ENCODE data around the gene EHMT1. TPM values are rescaled to one million over a fixed set of nuclear protein-coding genes. Genes with fewer than 3 reads are reported as not detected.

Gene EHMT1
- polyA plus RNA-seq, 1 of the 3 experiments (the other 2 are of a cell fraction): 39.5 TPM

GRCh38 chr9:137771580-137771979, 152.8 kb downstream of the EHMT1 start:
- no peak overlapping the region for H2AFZ ChIP-seq (ENCODE audit: low read depth)
- peaks cover 4% of the 10 kb centered on the region; the same call in 1 of the 2 replicates for H3K79me2 ChIP-seq (ENCODE audit: insufficient read depth)
- no peak overlapping the region for H3K4me3 ChIP-seq (ENCODE audit: low read depth in 2 of 2, low read length in 1 of 2)
- H3K9me3 ChIP-seq: no peaks in the 10 kb centered on the region
- H3K27me3 ChIP-seq (ENCODE audit: insufficient read depth): no peaks in the 10 kb centered on the region
- H3K36me3 ChIP-seq (replicated peaks in 1 of 2; ENCODE audit: control insufficient read depth in 1 of 2, insufficient read depth in 2 of 2, low read length in 1 of 2): peaks cover 43 to 50% of the 10 kb centered on the region in 2 experiments
- no peak overlapping the region for H3K27ac ChIP-seq (ENCODE audit: low read depth in 2 of 2, low read length in 1 of 2)
- CTCF ChIA-PET: interaction anchor here (1.2 to 1.8 kb wide), 2 partner anchors 18 to 31 kb away, joined by 3 to 7 read pairs; no protein-coding TSS in a partner anchor
- no peaks in the 10 kb centered on the region for H3K9me2 ChIP-seq
- POLR2A ChIA-PET: no interaction called here
- H4K20me1 ChIP-seq (ENCODE audit: insufficient read depth): no peaks in the 10 kb centered on the region
- H3K4me1 ChIP-seq (ENCODE audit: control insufficient read depth in 1 of 2, insufficient read depth in 2 of 2, low read depth in 1 of 2, low read length in 1 of 2): no peaks in the 10 kb centered on the region
- WGBS (ENCODE audit: low lambda C conversion rate): 89% methylated on average over 11 of the region's 14 CpGs
- no peaks in the 10 kb centered on the region for H3F3A ChIP-seq (replicated peaks; ENCODE audit: insufficient read depth)
- TF ChIP-seq CHD2 (IDR thresholded peaks at IDR 0.05; ENCODE audit: low read length, partially characterized antibody): no peak
- TF ChIP-seq ELF1 (IDR thresholded peaks at IDR 0.05): no peak
- TF ChIP-seq TAF1 (IDR thresholded peaks at IDR 0.05; ENCODE audit: borderline replicate concordance, low read depth, low read length): no peak
- TF ChIP-seq RFX5 (IDR thresholded peaks at IDR 0.05; ENCODE audit: low read length): no peak
- no peak for TF ChIP-seq CTCF (IDR thresholded peaks at IDR 0.05)
- no peak for TF ChIP-seq SMC3 (IDR thresholded peaks at IDR 0.05; ENCODE audit: low read depth, low read length)
- TF ChIP-seq, protein P1, sequence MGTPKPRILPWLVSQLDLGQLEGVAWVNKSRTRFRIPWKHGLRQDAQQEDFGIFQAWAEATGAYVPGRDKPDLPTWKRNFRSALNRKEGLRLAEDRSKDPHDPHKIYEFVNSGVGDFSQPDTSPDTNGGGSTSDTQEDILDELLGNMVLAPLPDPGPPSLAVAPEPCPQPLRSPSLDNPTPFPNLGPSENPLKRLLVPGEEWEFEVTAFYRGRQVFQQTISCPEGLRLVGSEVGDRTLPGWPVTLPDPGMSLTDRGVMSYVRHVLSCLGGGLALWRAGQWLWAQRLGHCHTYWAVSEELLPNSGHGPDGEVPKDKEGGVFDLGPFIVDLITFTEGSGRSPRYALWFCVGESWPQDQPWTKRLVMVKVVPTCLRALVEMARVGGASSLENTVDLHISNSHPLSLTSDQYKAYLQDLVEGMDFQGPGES (IDR thresholded peaks at IDR 0.05; ENCODE audit: low read depth, low read length): no peak
- TF ChIP-seq, protein P2, sequence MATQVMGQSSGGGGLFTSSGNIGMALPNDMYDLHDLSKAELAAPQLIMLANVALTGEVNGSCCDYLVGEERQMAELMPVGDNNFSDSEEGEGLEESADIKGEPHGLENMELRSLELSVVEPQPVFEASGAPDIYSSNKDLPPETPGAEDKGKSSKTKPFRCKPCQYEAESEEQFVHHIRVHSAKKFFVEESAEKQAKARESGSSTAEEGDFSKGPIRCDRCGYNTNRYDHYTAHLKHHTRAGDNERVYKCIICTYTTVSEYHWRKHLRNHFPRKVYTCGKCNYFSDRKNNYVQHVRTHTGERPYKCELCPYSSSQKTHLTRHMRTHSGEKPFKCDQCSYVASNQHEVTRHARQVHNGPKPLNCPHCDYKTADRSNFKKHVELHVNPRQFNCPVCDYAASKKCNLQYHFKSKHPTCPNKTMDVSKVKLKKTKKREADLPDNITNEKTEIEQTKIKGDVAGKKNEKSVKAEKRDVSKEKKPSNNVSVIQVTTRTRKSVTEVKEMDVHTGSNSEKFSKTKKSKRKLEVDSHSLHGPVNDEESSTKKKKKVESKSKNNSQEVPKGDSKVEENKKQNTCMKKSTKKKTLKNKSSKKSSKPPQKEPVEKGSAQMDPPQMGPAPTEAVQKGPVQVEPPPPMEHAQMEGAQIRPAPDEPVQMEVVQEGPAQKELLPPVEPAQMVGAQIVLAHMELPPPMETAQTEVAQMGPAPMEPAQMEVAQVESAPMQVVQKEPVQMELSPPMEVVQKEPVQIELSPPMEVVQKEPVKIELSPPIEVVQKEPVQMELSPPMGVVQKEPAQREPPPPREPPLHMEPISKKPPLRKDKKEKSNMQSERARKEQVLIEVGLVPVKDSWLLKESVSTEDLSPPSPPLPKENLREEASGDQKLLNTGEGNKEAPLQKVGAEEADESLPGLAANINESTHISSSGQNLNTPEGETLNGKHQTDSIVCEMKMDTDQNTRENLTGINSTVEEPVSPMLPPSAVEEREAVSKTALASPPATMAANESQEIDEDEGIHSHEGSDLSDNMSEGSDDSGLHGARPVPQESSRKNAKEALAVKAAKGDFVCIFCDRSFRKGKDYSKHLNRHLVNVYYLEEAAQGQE (IDR thresholded peaks at IDR 0.05; ENCODE audit: low read depth, low read length): no peak
- TF ChIP-seq GATA2 (CRISPR knock-in tag; IDR thresholded peaks at IDR 0.05): no peak
- no peak for TF ChIP-seq USF1 (IDR thresholded peaks at IDR 0.05; ENCODE audit: borderline replicate concordance, low read depth)
- no peak for TF ChIP-seq MAX (IDR thresholded peaks at IDR 0.05; ENCODE audit: low read depth)
- no peak for TF ChIP-seq FOXM1 (IDR thresholded peaks at IDR 0.05; ENCODE audit: low read depth)
- TF ChIP-seq RCOR1 (IDR thresholded peaks at IDR 0.05; ENCODE audit: low read length): no peak
- TF ChIP-seq GABPA (IDR thresholded peaks at IDR 0.05; ENCODE audit: low read depth): no peak
- no peak for DNase-seq
- H3K9ac ChIP-seq: no peak overlapping the region
- no peak overlapping the region for H3K4me2 ChIP-seq
